22Rv1 (cell line): Measurements from ENCODE around the gene CD247.

ENCODE experiments used
- ZFX ChIP-seq: fragments of 450-650 bp; IDR thresholded peaks from 2 replicates; pipeline ENCODE4 v1.6.1; 2017; ENCODE audit warnings: antibody characterized with exemption, borderline replicate concordance
- TF ChIP-seq, protein P1 (sequence below): fragments of 450-650 bp; IDR thresholded peaks from 2 replicates; pipeline ENCODE4 v1.5.1; 2017; ENCODE audit warnings: mild to moderate bottlenecking

DNA sequence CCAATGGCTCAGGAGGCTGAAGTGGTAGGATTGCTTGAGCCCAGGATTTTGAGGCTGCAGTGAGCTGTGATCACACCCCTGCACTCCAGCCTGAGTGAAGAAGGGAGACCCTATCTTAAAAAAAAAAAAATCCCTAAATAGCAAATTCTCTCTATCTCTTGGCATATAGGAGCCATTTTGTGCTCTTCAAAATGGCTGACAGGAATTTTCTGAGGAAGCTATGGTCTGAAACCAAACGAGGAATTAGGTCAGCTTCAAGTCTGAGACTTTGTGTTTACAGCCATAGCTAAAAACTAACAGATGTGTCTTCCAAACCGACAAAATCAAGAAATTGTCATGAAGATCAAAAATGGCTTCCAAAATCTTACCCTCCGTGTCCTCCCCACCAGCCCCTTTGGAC is 10.6 kb downstream of the CD247 start:
- TF ChIP-seq, protein P1, sequence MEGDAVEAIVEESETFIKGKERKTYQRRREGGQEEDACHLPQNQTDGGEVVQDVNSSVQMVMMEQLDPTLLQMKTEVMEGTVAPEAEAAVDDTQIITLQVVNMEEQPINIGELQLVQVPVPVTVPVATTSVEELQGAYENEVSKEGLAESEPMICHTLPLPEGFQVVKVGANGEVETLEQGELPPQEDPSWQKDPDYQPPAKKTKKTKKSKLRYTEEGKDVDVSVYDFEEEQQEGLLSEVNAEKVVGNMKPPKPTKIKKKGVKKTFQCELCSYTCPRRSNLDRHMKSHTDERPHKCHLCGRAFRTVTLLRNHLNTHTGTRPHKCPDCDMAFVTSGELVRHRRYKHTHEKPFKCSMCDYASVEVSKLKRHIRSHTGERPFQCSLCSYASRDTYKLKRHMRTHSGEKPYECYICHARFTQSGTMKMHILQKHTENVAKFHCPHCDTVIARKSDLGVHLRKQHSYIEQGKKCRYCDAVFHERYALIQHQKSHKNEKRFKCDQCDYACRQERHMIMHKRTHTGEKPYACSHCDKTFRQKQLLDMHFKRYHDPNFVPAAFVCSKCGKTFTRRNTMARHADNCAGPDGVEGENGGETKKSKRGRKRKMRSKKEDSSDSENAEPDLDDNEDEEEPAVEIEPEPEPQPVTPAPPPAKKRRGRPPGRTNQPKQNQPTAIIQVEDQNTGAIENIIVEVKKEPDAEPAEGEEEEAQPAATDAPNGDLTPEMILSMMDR = no peak
- TF ChIP-seq ZFX = no peak
